Nephron progenitor cell (in vitro differentiated cells): ENCODE measurements around the gene TTLL11.
A peak's percentile ranks its signal among the peaks of the same experiment; 100 is the strongest.

Experiments
- DNase-seq: peaks from one replicate; pipeline ENCODE4 v3.0.0; 2021
- H3K27ac Mint-ChIP-seq: 2 replicates; pipeline ENCODE4 v1.8.0; 2021; ENCODE audit warnings: mild to moderate bottlenecking, moderate library complexity, mixed read lengths
- H3K27me3 Mint-ChIP-seq: 2 replicates; pipeline ENCODE4 v1.8.0; 2021; ENCODE audit warnings: mild to moderate bottlenecking, low read depth, mixed read lengths; ENCODE audit not compliant: poor library complexity
- H3K36me3 Mint-ChIP-seq: 2 replicates; pipeline ENCODE4 v1.8.0; 2021; ENCODE audit warnings: low read depth, mixed read lengths
- H3K4me1 Mint-ChIP-seq: 2 replicates; pipeline ENCODE4 v1.8.0; 2021; ENCODE audit warnings: mixed read lengths
- H3K4me3 Mint-ChIP-seq: 2 replicates; pipeline ENCODE4 v1.8.0; 2021; ENCODE audit warnings: mild to moderate bottlenecking, moderate library complexity, mixed read lengths
- H3K9me3 Mint-ChIP-seq: 2 replicates; pipeline ENCODE4 v1.8.0; 2021; ENCODE audit warnings: mild to moderate bottlenecking, moderate library complexity, mixed read lengths
- CTCF ChIP-seq: fragments of 200-600 bp; sonication (generic); IDR thresholded peaks from 2 replicates; pipeline ENCODE4 v1.5.0; 2021; ENCODE audit warnings: antibody characterized with exemption

The TTLL11 gene

DNA sequence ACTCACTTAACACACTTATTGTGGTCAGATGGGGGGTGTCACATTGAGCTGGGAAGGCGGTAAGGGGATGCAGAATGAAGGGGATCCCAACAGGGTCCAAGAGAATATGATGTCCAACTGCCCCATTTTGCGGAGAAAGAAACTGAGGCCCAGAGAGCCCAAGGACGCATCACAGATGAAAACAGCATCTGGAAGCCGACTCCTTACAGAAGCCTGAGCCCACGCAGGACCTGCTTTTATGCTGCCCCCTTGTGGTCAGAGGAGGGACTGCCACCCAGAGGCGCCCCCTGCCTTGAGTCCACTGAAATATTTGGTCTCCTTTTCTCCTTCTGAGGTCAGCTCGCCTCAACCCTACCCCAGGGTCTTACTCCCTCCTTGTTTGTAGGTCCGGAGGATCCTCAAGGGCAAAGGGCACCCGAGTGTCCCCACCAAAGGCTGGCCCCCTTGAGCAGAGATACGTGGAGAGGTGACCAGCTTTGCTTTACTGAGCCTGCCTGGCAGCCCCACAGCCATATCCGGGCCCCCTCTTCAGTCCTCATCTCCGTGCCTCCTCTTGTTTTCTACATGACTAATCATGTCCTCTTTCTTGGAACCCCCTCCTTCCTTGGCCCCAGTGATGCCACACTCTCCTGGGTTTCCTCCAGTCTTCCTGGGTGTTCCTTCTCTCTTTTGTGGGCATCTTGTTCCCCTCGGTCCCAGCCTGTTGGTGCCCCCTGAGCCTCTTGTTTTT lies 30.0 kb upstream of the TTLL11 start:
- H3K27ac Mint-ChIP-seq: no peak overlapping the region
- H3K4me3 Mint-ChIP-seq: no peak overlapping the region
- TF ChIP-seq CTCF: peak; percentile 96
- H3K9me3 Mint-ChIP-seq: no peaks in the 10 kb centered on the region
- DNase-seq: peak; percentile 87
- peaks cover 60% of the 10 kb centered on the region for H3K27me3 Mint-ChIP-seq
- H3K4me1 Mint-ChIP-seq: peaks cover 14% of the 10 kb centered on the region
- no peaks in the 10 kb centered on the region for H3K36me3 Mint-ChIP-seq

GRCh38 chr9:122122468-122122867 lies 29.4 kb upstream of the TTLL11 start:
- TF ChIP-seq CTCF: no peak
- no peak overlapping the region for H3K27ac Mint-ChIP-seq
- peaks cover 14% of the 10 kb centered on the region for H3K4me1 Mint-ChIP-seq
- DNase-seq: no peak
- H3K9me3 Mint-ChIP-seq: no peaks in the 10 kb centered on the region
- H3K36me3 Mint-ChIP-seq: no peaks in the 10 kb centered on the region
- no peak overlapping the region for H3K4me3 Mint-ChIP-seq
- peaks cover 54% of the 10 kb centered on the region for H3K27me3 Mint-ChIP-seq

DNA sequence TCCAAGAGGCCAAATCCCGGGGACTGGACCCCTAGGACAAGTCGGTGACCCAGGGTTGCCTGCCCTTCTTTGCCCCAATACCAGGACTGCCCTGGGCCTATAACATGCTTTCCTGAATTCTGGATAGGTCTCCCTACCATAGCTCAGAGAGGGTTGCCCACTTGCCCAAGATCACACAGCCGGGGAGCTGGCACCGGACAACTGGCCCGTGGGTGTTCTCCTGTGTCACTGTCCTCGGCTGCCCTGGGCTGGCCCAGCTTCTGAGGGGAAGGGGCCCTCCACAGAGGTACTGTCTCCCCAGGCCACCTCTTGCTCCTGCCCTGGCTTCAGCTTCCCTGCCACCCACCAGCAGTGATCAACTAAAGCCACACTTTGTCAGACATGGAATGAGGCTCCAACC lies 28.8 kb upstream of the TTLL11 start:
- peaks cover 49% of the 10 kb centered on the region for H3K27me3 Mint-ChIP-seq
- peaks cover 14% of the 10 kb centered on the region for H3K4me1 Mint-ChIP-seq
- TF ChIP-seq CTCF: no peak
- no peaks in the 10 kb centered on the region for H3K9me3 Mint-ChIP-seq
- no peaks in the 10 kb centered on the region for H3K36me3 Mint-ChIP-seq
- H3K27ac Mint-ChIP-seq: no peak overlapping the region
- DNase-seq: no peak
- no peak overlapping the region for H3K4me3 Mint-ChIP-seq

GRCh38 chr9:122121391-122121790 lies 28.3 kb upstream of the TTLL11 start:
- no peaks in the 10 kb centered on the region for H3K36me3 Mint-ChIP-seq
- DNase-seq: no peak
- peaks cover 44% of the 10 kb centered on the region for H3K27me3 Mint-ChIP-seq
- H3K4me3 Mint-ChIP-seq: no peak overlapping the region
- TF ChIP-seq CTCF: no peak
- no peaks in the 10 kb centered on the region for H3K9me3 Mint-ChIP-seq
- no peak overlapping the region for H3K27ac Mint-ChIP-seq
- peaks cover 11% of the 10 kb centered on the region for H3K4me1 Mint-ChIP-seq

DNA sequence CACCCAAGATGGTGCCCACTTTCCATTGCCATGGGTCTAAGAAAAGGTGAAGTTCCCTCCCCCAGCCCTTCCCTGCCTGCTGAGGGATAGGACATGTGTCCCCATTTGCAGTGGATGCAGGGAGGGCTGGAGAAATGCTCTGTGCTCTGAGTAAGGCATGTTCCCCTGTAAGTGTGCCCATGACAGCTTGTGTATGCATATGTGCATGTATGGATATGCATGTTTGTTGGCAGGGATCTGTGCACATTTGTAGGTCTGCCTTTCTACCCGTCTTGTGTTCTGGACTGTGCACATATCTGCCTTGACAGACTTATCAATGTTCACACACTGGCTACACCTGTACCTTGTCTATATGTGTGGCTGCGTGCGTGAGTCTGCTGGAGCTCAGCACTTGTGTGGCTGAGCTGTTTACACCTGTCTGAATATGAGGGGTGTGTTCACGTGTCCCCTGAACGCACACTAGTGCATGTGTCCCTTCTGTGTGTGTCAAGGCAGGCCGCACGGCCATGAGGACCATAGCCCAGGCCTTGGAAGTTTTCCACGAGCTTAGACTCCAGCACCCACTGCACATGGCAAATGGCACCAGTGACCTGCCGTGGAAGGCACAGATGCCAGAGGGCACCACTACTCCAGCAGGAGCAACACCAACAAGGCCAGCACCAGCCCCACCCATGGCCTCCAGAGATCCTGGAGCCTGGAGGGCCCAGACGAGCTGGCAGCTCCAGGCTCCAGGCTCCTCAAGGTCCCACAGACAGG lies 27.4 kb upstream of the TTLL11 start:
- Mint-ChIP-seq H3K27me3 (peaks cover 40% of the 10 kb centered on the region), H3K36me3 (no peaks in the 10 kb centered on the region), H3K4me3 (no peak overlapping the region), H3K4me1 (peaks cover 5% of the 10 kb centered on the region), H3K9me3 (no peaks in the 10 kb centered on the region), H3K27ac (no peak overlapping the region)
- TF ChIP-seq CTCF: no peak
- DNase-seq: no peak
